Upper lobe of left lung (tissue), 6 donors: Measurements from ENCODE around the gene ADAMTSL3. TPM values are rescaled to one million over a fixed set of nuclear protein-coding genes. Genes with fewer than 3 reads are reported as not detected.

ENCODE experiments used
- ATAC-seq, 2 donors: fragments of 200-7000 bp; cut with Tn5 transposase; one replicate each; pipeline ENCODE4 v1.9.1; 2022; ENCODE audit warnings: mild to moderate bottlenecking in 2 of 2, moderate library complexity in 2 of 2; ENCODE audit not compliant: low FRiP score in 2 of 2
- DNase-seq, 2 donors: peaks; one replicate each; pipeline ENCODE4 v3.0.0-alpha.2; 2019 to 2020
- H3K27ac ChIP-seq, 4 donors: fragments of 200-600 bp; sonication (generic); one replicate each; pipeline ENCODE4 v1.5.1; 2016 to 2019
- H3K27me3 ChIP-seq, 4 donors: fragments of 200-600 bp; sonication (generic); one replicate each; pipeline ENCODE4 v1.5.1; 2017 to 2019
- H3K36me3 ChIP-seq, 4 donors: fragments of 200-600 bp; sonication (generic); one replicate each; pipeline ENCODE4 v1.5.1; 2016 to 2019
- H3K4me1 ChIP-seq, 4 donors: fragments of 200-600 bp; sonication (generic); one replicate each; pipeline ENCODE4 v1.5.1; 2018 to 2019
- H3K4me3 ChIP-seq, 4 donors: fragments of 200-600 bp; sonication (generic); one replicate each; pipeline ENCODE4 v1.5.1; 2017 to 2019; ENCODE audit warnings: mild to moderate bottlenecking in 2 of 4, moderate library complexity in 1 of 4
- H3K9me3 ChIP-seq, 4 donors: fragments of 200-600 bp; sonication (generic); one replicate each; pipeline ENCODE4 v1.5.1; 2018 to 2019
- CTCF ChIP-seq, 6 experiments: fragments of 450-650 bp in 4 of 6; fragments of 200-600 bp in 2 of 6; sonication (generic) in 2 of 6; IDR thresholded peaks; one replicate each; pipeline ENCODE4 v1.5.1; 2016 to 2019; ENCODE audit warnings: antibody characterized with exemption in 6 of 6
- EP300 ChIP-seq, 4 donors: sonication (generic); formaldehyde crosslinking; IDR thresholded peaks; one replicate each; pipeline ENCODE4 v1.5.1; 2017; ENCODE audit warnings: antibody characterized with exemption in 4 of 4, control low read depth in 2 of 4
- POLR2A ChIP-seq, 4 donors: fragments of 450-650 bp; IDR thresholded peaks; one replicate each; pipeline ENCODE4 v1.5.1; 2016 to 2017; ENCODE audit warnings: antibody characterized with exemption in 4 of 4, mild to moderate bottlenecking in 2 of 4
- POLR2AphosphoS5 ChIP-seq, 2 donors: sonication (generic); formaldehyde crosslinking; IDR thresholded peaks; one replicate each; pipeline ENCODE4 v1.5.1; 2017; ENCODE audit warnings: antibody characterized with exemption in 2 of 2
- whole genome bisulfite sequencing, 2 donors: methylation state at CpG; one replicate each; pipeline ENCODE4 v1.1.5; 2017 to 2018; 5-methylcytosine and 5-hydroxymethylcytosine counted together
- total RNA-seq, 6 donors: library from RNA; depleted of rRNA in 4 of 6; stranded (reverse); fragments of >200 nt in 4 of 6; gene quantifications; one replicate each; pipeline versions ENCODE4 v1.1.0 to v1.2.1, GENCODE V29; 2016 to 2021
- donor health status: DM: no; HTN: no; CAD: no; lungs with moderate emphysema.
- donor health status: DM: no; HTN: yes; CAD: no; lungs with severe emphysema.

Gene ADAMTSL3
- total RNA-seq, 6 donors from 2014 or later, result 8.8 to 22.2 (median 11.7) TPM

- Histone ChIP-seq H3K4me1 (no peaks in the 10 kb centered on the region), H3K9me3 (no peaks in the 10 kb centered on the region), H3K27ac (no peak overlapping the region), H3K4me3 (no peak overlapping the region), H3K27me3 (no peaks in the 10 kb centered on the region), H3K36me3 (no peaks in the 10 kb centered on the region)
- ATAC-seq (no peak), DNase-seq (no peak)
- 31 to 36% methylated on average over 1 of the region's 1 CpG for WGBS, 2 donors
- TF ChIP-seq EP300 (IDR thresholded peaks at IDR 0.05) (no peak), CTCF (IDR thresholded peaks at IDR 0.05) (no peak), POLR2A (IDR thresholded peaks at IDR 0.05) (no peak), POLR2AphosphoS5 (IDR thresholded peaks at IDR 0.05) (no peak)
Measured at GRCh38 chr15:83732196-83732595, 78.3 kb downstream of the ADAMTSL3 start.

GRCh38 chr15:83732770-83733169 is 78.8 kb downstream of the ADAMTSL3 start:
- ATAC-seq, result no peak
- Histone ChIP-seq H3K9me3 (no peaks in the 10 kb centered on the region), H3K36me3 (no peaks in the 10 kb centered on the region), H3K27me3 (no peaks in the 10 kb centered on the region), H3K27ac (no peak overlapping the region), H3K4me1 (no peaks in the 10 kb centered on the region), H3K4me3 (no peak overlapping the region)
- 85 to 86% methylated on average over 4 of the region's 4 CpGs for WGBS, 2 donors
- no peak for DNase-seq
- TF ChIP-seq POLR2A (IDR thresholded peaks at IDR 0.05) (no peak), CTCF (IDR thresholded peaks at IDR 0.05) (no peak), EP300 (IDR thresholded peaks at IDR 0.05) (no peak), POLR2AphosphoS5 (IDR thresholded peaks at IDR 0.05) (no peak)

GRCh38 chr15:83733206-83733605 is 79.3 kb downstream of the ADAMTSL3 start:
- ATAC-seq (no peak), DNase-seq (no peak)
- WGBS, 2 donors, result 84 to 98% methylated on average over 2 of the region's 2 CpGs
- H3K4me3 ChIP-seq, result no peak overlapping the region
- H3K4me1 ChIP-seq, result no peaks in the 10 kb centered on the region
- no peaks in the 10 kb centered on the region for H3K36me3 ChIP-seq
- H3K9me3 ChIP-seq, result no peaks in the 10 kb centered on the region
- no peaks in the 10 kb centered on the region for H3K27me3 ChIP-seq
- no peak overlapping the region for H3K27ac ChIP-seq
- TF ChIP-seq POLR2A (IDR thresholded peaks at IDR 0.05) (no peak), POLR2AphosphoS5 (IDR thresholded peaks at IDR 0.05) (no peak), EP300 (IDR thresholded peaks at IDR 0.05) (no peak)

GRCh38 chr15:83733691-83734090 is 79.8 kb downstream of the ADAMTSL3 start:
- Histone ChIP-seq H3K4me1 (no peaks in the 10 kb centered on the region), H3K27ac (no peak overlapping the region), H3K4me3 (no peak overlapping the region), H3K9me3 (no peaks in the 10 kb centered on the region), H3K36me3 (no peaks in the 10 kb centered on the region), H3K27me3 (no peaks in the 10 kb centered on the region)
- no peak for ATAC-seq
- WGBS, 2 donors, result 94 to 95% methylated on average over 5 of the region's 5 CpGs
- no peak for DNase-seq
- no peak for TF ChIP-seq EP300 (IDR thresholded peaks at IDR 0.05)
- TF ChIP-seq POLR2AphosphoS5 (IDR thresholded peaks at IDR 0.05), result no peak
- no peak for TF ChIP-seq CTCF (IDR thresholded peaks at IDR 0.05)
- no peak for TF ChIP-seq POLR2A (IDR thresholded peaks at IDR 0.05)

GRCh38 chr15:83734487-83734886 is 80.6 kb downstream of the ADAMTSL3 start:
- Histone ChIP-seq H3K4me3 (no peak overlapping the region), H3K36me3 (no peaks in the 10 kb centered on the region), H3K4me1 (no peaks in the 10 kb centered on the region), H3K9me3 (no peaks in the 10 kb centered on the region), H3K27me3 (no peaks in the 10 kb centered on the region), H3K27ac (no peak overlapping the region)
- DNase-seq (no peak), ATAC-seq (no peak)
- TF ChIP-seq EP300 (IDR thresholded peaks at IDR 0.05) (no peak), POLR2AphosphoS5 (IDR thresholded peaks at IDR 0.05) (no peak), POLR2A (IDR thresholded peaks at IDR 0.05) (no peak), CTCF (IDR thresholded peaks at IDR 0.05) (no peak)
- WGBS, 2 donors, result 43 to 54% methylated on average over 3 of the region's 3 CpGs
